ENCODE results near the gene PCCA. TPM values are rescaled to one million over a fixed set of nuclear protein-coding genes. Genes with fewer than 3 reads are reported as not detected.

PCCA gene
- polyA plus RNA-seq, 2 of the 4 experiments (the other 2 are of a cell fraction) = 13.2 to 13.7 TPM

- TF ChIP-seq ZSCAN20 (CRISPR knock-in tag; IDR thresholded peaks at IDR 0.05) = no peak
- no peak for TF ChIP-seq ZFP36 (IDR thresholded peaks at IDR 0.05; ENCODE audit: borderline replicate concordance, partially characterized antibody)
- no peak for TF ChIP-seq GATA3 (IDR thresholded peaks at IDR 0.05; ENCODE audit: borderline replicate concordance)
- TF ChIP-seq RFX5 (IDR thresholded peaks at IDR 0.05) = no peak
Measured at GRCh38 chr13:100537486-100537885, 448.6 kb downstream of the PCCA start (continued).

- no peak for ATAC-seq
- CTCF ChIA-PET = no interaction called here
- no peak for FAIRE-seq
- H3K27ac ChIP-seq = no peak overlapping the region
- POLR2A ChIA-PET = no interaction called here
- H3K9me3 ChIP-seq = no peaks in the 10 kb centered on the region
- no peak overlapping the region for H3K4me3 ChIP-seq
- DNase-seq (ENCODE audit: low read depth in 1 of 2, low spot score in 1 of 2) = no peak
- TF ChIP-seq HOXA7 (CRISPR knock-in tag; IDR thresholded peaks at IDR 0.05) = no peak
- no peak for TF ChIP-seq REST (IDR thresholded peaks at IDR 0.05)
- TF ChIP-seq KDM5A (IDR thresholded peaks at IDR 0.05) = no peak
- TF ChIP-seq FOSL2 (IDR thresholded peaks at IDR 0.05) = no peak
- TF ChIP-seq FOSL2 (CRISPR knock-in tag; IDR thresholded peaks at IDR 0.05) = no peak
- TF ChIP-seq CEBPB (IDR thresholded peaks at IDR 0.05) = no peak
- TF ChIP-seq CHD4 (IDR thresholded peaks at IDR 0.05; ENCODE audit: borderline replicate concordance) = no peak
- no peaks in the 10 kb centered on the region for H3K4me1 ChIP-seq
- H3K4me2 ChIP-seq = no peak overlapping the region
- whole genome bisulfite sequencing (ENCODE audit: missing lambda C conversion rate) = 81% methylated on average over 5 of the region's 5 CpGs
Measured at GRCh38 chr13:100537951-100538462, 449.1 kb downstream of the PCCA start.

- ChIA-PET POLR2A (no interaction called here), CTCF (no interaction called here)
- WGBS (ENCODE audit: missing lambda C conversion rate) = 64% methylated on average over 3 of the region's 3 CpGs
- H3K4me2 ChIP-seq = no peak overlapping the region
- FAIRE-seq = no peak
- H3K4me1 ChIP-seq = no peaks in the 10 kb centered on the region
- H3K9me3 ChIP-seq = no peaks in the 10 kb centered on the region
- H3K27ac ChIP-seq = no peak overlapping the region
- H3K4me3 ChIP-seq = no peak overlapping the region
- ATAC-seq = no peak
- DNase-seq (ENCODE audit: low read depth in 1 of 2, low spot score in 1 of 2) = no peak
- TF ChIP-seq SMC3 (IDR thresholded peaks at IDR 0.05) (no peak), FOSL2 (IDR thresholded peaks at IDR 0.05) (no peak), FOSL2 (CRISPR knock-in tag; IDR thresholded peaks at IDR 0.05) (no peak), ESRRA (IDR thresholded peaks at IDR 0.05; ENCODE audit: borderline replicate concordance, low read length) (no peak), HOXA7 (CRISPR knock-in tag; IDR thresholded peaks at IDR 0.05) (no peak), CBX2 (IDR thresholded peaks at IDR 0.05; ENCODE audit: borderline replicate concordance, low read depth) (no peak), RCOR1 (IDR thresholded peaks at IDR 0.05; ENCODE audit: low read depth, low read length) (no peak), POLR2AphosphoS2 (conservative IDR thresholded peaks at IDR 0.05; ENCODE audit: low read length) (no peak), GATA3 (IDR thresholded peaks at IDR 0.05; ENCODE audit: borderline replicate concordance) (no peak)
Measured at GRCh38 chr13:100540621-100541020, 451.7 kb downstream of the PCCA start.

GRCh38 chr13:100541897-100542825 is 453.3 kb downstream of the PCCA start:
- FAIRE-seq (no peak), ATAC-seq (no peak), DNase-seq (ENCODE audit: low read depth in 1 of 2, low spot score in 1 of 2) (no peak)
- H3K27ac ChIP-seq = no peak overlapping the region
- no peak overlapping the region for H3K4me2 ChIP-seq
- ChIA-PET POLR2A (no interaction called here), CTCF (interaction anchor here (1.5 to 1.6 kb wide), 2 partner anchors 10 to 885 kb away, joined by 3 to 7 read pairs; no protein-coding TSS in a partner anchor)
- no peaks in the 10 kb centered on the region for H3K4me1 ChIP-seq
- H3K4me3 ChIP-seq = no peak overlapping the region
- no peaks in the 10 kb centered on the region for H3K9me3 ChIP-seq
- 83% methylated on average over 18 of the region's 18 CpGs for WGBS (ENCODE audit: missing lambda C conversion rate)
- TF ChIP-seq RCOR1 (IDR thresholded peaks at IDR 0.05; ENCODE audit: low read depth, low read length) (no peak), CTCF (IDR thresholded peaks at IDR 0.05) (no peak), RARB (CRISPR knock-in tag; IDR thresholded peaks at IDR 0.05) (no peak), BHLHE40 (IDR thresholded peaks at IDR 0.05; ENCODE audit: low read depth, low read length) (no peak), BCL3 (IDR thresholded peaks at IDR 0.05) (no peak), CBX2 (IDR thresholded peaks at IDR 0.05; ENCODE audit: borderline replicate concordance, low read depth) (no peak), KDM5A (IDR thresholded peaks at IDR 0.05) (no peak), HMGXB4 (CRISPR knock-in tag; IDR thresholded peaks at IDR 0.05; ENCODE audit: borderline replicate concordance) (no peak), FOSL2 (IDR thresholded peaks at IDR 0.05) (no peak), FOSL2 (CRISPR knock-in tag; IDR thresholded peaks at IDR 0.05) (no peak)

All from A549 (cell line).